Right hindlimb (tissue), 1 donor: Measurements from ENCODE around the gene TMEM253.

Experiments used
- DNase-seq: peaks from one replicate; pipeline ENCODE4 v3.0.0-alpha.2; 2018

Gene TMEM253

DNA sequence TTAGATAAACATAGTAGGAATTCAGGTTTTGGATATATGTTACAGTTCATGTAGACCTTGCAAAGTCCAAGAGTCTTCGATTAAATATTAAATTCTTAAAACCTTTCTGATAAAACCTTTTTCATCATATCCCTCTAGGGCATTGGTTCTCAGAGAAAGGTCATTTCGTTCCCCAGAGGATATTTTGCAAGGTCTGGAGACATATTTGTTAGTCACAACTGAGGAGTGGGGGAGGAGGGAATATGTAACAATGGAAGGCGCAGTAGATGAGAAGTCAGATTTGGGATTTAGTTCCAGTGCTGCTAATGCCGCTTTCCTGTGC lies 5.3 kb downstream of the TMEM253 start:
- DNase-seq = no peak

DNA sequence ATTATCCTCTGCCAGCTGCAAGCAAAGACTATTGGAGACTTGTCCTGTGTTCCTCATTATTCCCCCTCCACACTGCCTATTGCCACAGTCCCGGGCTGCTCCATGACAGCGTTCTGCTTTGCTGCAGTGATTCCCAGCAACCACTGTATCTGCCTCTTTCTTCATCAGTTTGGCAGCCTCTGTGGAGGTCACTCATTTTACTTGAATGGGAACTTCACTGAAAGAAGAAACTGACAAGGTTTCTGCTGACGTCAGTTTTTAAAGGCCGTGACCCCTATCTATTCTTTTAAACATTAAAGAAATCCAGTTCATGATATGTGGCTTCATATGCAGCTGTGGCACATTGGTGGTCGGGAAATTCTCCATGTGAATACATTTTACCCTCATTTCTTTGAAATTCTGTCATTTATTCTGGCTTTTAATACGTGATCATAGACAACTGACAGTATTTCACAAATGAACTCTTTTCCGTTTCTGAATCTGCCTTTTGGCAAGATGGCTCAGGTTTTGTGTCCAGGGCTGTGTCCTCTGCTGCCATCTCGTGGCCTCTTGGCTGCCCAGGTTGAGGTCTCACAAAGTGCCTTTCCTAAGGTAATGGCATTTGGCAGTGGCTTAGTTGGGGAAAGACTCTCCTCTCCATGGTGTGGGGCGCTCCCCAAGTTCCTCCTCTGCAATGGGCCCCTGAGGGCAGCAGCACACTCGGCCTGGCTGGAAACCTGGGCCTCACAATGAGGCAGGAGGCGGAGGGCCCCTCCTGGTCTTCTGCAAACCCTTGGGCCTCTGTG lies 5.8 kb downstream of the TMEM253 start:
- DNase-seq = peak; percentile 87

DNA sequence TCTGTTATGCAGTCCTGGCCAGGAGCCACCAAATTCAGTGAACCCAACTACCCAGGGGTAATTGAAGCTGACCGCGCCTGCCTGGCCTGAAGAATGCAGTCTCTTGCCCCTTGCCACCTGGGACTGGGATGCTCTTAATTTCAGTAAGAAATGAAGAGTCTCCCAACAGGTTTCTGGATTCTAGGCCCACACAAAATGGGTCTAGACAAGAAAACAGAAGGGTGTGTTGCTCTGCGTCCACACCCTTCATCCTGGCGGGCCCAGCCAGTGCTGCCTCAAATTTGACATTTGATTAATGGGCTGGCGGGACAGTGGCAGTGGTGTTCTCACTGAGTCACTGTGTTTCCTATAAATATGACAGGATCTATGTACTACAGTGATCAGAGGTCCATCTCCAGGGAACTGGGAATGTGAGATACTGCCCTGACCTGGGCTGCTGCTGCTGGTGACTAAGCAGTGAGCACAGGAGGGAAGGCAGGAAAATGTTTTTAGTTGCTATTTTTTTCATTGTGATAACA lies 6.5 kb downstream of the TMEM253 start:
- DNase-seq = no peak

DNA sequence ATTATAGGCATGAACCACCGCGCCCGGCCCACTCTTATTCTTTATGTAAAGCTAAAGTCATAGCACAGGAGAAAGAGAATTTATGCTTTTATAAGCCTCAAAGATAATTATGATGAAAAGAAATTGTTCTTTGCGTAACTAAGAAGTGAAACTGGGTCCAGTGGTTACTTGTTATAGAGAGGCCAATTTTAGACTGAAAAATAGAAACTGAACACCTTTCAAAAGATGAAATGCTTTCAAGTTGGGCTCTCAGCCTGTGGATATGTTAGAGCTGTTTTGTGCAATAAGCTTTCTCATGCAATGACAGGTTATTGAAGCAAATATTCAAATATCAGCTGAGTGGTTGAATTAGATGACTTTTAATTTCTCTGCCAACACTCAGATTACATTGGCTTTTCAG lies 7.9 kb downstream of the TMEM253 start:
- DNase-seq = no peak

DNA sequence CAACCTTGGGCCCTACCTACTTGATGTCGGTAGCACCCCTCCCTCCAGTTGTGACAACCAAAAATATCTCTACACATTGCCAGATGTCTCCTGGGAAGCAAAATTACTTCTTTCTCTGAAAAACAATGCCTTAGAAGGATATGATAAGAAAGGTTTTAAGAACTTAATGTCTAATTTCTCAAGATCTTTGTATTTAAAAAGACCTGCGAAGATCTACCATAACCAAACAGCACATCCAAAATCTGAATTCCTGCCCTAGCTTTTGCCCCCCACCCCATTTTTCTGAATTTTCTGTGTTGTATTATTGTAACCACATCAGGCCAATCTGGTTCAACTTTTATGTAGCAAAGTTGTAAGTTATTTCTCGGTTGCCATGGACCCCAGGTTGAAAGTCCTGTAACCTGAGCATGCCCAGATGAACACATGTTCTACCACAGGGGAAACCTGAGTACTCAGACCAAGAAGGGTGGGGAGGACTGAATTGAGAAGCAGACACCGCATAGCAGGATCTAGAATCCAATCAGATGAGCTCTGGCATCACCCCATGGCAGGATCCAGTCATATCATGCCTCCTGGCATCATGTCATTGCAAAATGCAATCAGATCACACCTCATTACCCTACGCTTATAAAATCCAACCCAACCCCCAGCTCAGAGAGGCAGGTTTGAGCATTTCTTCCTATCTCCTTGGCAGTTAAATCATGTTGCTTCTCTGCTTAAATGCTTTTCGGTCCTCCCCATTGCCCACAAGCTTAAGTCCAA lies 8.7 kb downstream of the TMEM253 start:
- no peak for DNase-seq

DNA sequence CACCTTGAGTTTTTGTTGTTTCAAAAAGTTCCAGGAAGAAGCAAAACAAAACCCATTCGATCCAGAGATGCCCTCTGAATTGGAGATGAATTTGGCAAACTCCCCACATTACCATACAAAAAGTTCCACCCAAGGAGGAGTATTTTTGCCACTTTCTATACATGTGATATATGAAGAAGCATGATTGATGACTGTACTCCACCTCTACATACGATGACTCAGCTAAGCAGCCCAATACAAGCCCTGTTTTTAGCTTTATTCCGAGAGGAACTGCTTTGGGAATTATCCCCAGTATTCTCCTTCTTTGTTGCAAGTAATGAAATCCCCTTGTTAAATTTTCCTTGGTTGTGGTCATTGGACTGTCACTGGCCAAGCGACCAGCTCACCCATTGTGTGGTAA lies 11.4 kb downstream of the TMEM253 start:
- DNase-seq = no peak

DNA sequence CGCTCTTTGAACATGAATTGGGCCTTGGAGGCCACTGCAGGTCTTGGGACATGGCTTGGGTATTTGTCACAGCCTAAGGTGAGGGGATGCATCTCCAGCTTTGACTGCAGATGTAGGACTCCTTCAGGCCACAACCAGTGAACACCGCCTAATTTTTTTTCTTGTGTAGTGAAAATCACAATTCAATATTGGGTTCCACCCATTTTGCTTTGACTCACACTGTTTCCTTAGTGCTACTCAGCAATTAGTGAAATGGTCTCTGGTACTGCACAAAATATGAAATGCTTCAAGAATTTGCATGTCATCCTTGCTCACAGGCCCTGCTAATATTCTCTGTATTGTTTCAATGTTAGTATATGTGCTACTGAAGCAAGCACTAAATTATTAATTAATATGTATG lies 12.5 kb downstream of the TMEM253 start:
- no peak for DNase-seq

DNA sequence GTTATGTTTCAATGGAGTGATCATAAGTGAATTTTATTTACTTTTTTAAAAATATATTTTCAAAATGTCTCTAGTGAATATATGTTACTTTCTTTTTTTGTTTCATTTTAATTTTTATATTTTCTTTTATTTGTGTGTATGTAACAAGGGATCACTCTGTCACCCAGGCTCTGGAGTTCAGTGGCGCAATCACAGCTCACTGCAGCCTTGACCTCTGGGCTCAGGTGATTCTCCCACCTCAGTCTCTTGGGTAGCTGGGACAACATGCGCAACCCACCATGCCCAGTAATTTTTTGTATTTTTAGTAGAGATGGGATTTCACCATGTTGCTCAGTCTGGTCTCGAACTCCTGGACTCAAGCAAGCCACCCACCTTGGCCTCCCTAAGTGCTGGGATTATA lies 18.1 kb downstream of the TMEM253 start:
- no peak for DNase-seq

DNA sequence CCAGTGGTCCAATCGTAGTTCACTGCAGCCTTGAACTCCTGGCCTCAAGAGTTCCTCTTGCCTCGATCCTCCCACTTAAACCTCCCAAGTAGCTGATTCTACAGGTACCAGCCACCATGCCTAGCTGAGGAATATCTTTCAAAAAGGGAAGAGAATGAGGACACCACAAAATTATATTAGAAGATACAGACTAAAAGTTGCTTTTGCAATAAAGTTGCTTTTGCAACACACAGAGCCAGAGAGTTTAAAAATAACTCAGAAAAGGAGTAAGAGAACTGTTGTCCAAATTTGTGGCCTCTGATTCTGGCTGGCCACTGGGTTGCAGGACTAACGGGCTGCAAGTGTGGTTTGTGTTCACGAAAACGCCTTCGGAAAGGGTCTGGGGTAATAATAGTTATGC lies 19.8 kb downstream of the TMEM253 start:
- no peak for DNase-seq

DNA sequence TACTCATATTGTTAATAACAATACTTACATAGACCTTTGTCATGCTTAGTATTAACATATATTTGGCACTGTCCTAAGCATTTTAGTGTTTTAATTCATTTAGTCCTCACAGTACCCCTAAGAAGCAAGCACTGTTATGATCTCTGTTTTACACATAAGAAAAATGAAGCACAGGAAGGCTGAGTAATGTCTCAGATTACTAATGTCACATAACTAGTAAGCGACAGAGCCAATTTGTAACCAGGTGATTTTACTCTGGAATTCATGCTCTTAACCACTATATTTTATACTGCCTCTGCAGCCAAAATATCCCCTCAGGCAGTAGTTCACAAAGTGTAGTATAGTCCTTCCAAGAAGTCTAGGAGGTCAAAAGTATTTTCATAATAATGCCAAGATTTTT lies 20.3 kb downstream of the TMEM253 start:
- DNase-seq = no peak

DNA sequence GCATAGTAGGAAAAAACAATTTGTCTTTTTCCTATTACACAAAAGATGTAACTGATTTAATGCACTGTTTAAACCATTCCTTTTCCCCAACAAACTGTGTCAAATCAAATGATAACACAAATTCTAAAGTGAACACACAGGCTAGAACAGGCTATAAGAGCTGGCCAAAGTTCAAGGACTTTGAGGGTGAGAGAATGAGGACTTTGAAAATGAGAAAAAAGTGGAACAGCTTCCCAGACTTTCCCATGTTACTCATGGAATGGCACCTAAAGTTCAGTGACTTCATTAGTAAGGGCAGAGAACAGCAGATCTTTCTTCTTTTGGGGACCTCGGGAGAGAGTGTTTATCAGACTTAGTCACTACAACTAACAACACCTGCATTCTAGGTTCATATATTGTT lies 22.6 kb downstream of the TMEM253 start:
- DNase-seq = no peak

DNA sequence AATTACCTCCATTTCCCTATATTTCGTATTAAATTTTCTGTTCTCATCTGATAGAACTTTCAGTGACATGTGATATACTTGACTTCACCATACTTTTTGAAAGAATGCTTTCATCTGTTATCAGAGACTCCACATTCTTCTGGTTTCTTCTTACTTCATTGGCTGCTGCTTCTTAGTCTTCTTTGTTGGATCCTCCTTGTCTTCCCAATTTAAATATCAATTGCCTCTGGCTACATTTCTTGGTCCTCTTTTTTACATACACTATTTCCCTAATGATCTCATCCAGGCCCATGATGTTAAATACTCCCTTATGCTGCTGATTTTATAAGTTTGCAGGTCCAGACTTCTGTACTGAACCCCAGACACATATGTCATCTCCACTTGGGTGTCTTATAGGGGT lies 33.0 kb downstream of the TMEM253 start:
- no peak for DNase-seq

DNA sequence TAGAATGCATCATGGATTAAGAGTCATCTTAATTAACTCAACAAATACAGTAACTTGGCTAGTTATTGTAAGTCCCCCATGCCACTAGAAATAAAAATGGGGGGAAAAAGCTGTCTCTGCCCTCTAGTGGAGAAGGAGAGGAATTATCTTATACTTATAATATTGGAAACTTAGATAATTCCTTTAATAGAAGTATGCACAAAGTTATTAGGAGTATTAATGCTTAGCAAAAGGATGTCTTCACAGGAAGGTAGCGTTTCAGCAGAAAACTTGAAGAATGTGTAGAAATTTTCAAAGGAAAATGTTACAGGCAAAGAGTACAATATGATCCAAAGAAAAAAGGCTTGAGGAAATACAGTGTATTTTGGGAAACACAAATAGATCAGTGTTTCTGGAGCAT lies 35.2 kb downstream of the TMEM253 start:
- DNase-seq = no peak

DNA sequence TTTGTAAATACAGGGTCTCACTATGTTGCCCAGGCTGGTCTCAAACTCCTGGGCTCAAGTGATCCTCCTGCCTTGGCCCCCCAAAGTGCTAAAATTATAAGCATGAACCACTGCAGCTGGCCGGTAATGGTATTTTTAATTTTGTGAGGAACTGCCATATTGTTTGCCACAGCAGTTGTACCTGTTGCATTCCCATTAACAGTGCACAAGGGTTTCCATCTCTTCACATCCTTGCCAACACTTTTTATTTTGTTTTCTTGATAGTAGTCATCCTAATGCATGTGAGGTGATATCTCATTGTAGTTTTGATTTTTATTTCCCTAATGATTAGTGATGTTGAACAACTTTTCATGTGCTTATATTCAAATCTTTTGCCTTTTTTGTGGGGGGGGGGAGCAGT lies 41.5 kb downstream of the TMEM253 start:
- DNase-seq = no peak

DNA sequence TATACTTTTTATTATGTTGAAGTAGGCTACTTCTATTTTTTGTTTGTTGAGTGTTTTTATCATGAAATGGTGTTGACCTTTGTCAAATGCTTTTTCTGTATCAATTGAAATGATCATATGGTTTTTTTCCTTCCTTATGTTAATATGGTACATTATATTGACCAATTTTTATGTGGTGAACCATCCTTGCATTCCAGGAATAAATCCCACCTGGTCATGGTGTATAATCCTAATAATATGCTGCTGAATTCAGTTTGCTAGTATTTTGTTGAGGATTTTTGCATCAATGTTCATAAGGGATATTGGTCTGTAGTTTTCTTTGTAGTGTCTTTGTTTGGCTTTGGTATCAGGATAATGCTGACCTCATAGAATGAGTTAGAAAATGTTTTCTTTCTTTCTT lies 44.6 kb downstream of the TMEM253 start:
- DNase-seq = no peak

DNA sequence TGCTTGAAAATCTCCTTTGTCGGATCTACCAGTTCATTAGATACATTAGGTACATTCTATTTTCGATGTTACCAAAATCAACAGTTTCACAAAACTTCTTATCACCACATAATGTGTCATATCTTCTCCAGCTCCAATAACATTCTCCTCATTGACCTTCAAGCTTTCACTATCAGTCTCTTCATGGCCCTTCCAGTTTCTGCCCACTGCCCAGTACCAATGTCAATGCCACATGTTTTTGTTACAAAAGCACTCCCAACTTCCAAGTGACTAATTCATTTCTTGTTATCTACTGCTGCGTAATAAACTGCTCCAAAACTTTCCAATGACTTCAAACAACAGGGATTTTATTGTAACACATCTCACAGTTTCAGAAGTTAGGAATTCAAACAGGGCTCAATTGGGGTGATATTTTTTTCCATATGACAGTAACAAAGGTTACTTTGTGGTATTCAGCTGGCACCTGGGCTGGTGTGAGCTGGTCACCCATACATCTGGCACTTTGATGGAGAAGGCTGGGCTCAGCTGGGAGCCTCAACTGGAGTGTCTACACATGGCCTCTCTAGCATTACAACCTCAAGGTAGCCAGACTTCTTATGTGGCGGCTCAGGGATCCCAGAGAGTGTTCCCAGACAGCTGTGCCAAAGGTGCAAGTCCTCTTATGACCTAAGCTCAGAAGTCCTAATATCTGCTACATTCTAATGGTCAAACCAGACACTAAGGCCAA lies 48.9 kb downstream of the TMEM253 start:
- no peak for DNase-seq
